ENCODE results near the gene ALX3. TPM values are rescaled to one million over a fixed set of nuclear protein-coding genes. Genes with fewer than 3 reads are reported as not detected.

Gene ALX3
- total RNA-seq, 4 donors from 2014 or later, result not detected

DNA sequence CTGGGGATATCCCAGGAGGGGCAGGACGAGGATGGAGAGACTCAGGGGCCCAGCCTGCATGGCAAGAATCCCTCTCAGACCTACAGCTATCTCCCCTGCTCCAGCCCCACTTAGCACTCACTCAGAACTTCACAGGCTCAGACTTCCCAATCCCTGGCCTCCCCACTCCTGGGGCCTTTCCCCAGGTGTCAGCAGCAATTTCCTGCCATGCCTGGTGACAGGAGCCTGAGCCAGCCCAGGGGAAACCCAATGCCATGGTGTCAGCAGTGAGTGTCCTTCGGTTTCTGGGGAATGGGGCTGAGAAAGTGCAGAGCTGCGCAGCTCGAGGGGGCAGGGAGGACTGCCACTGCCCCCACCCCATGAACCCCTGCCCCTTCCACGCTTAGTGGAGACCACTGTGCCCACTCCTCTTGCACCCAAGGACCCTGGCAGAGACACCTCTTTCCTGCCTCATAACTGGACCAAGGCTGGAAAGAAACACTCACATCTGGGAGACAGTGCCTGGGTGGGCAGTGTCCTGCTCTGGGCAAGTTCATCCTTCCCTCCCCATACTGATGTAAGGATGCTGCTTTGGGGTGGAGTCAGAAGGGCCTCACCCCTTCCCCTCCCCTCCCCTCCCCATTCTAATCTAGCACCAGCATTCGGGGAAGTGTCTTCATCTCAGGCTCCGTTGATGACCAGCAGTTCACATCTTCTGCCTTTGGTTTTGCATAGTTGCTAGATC lies 24.6 kb upstream of the ALX3 start:
- Histone ChIP-seq H3K4me3 (no peak overlapping the region), H3K36me3 (no peaks in the 10 kb centered on the region), H3K9me3 (no peaks in the 10 kb centered on the region), H3K4me1 (no peaks in the 10 kb centered on the region), H3K27me3 (peaks cover 0 to 6% of the 10 kb centered on the region in 2 donors), H3K27ac (no peak overlapping the region)
- WGBS, 2 donors, result 57 to 65% methylated on average over 7 of the region's 7 CpGs
- TF ChIP-seq POLR2A (IDR thresholded peaks at IDR 0.05), result no peak
- TF ChIP-seq EP300 (IDR thresholded peaks at IDR 0.05), result no peak
- TF ChIP-seq, protein P1, sequence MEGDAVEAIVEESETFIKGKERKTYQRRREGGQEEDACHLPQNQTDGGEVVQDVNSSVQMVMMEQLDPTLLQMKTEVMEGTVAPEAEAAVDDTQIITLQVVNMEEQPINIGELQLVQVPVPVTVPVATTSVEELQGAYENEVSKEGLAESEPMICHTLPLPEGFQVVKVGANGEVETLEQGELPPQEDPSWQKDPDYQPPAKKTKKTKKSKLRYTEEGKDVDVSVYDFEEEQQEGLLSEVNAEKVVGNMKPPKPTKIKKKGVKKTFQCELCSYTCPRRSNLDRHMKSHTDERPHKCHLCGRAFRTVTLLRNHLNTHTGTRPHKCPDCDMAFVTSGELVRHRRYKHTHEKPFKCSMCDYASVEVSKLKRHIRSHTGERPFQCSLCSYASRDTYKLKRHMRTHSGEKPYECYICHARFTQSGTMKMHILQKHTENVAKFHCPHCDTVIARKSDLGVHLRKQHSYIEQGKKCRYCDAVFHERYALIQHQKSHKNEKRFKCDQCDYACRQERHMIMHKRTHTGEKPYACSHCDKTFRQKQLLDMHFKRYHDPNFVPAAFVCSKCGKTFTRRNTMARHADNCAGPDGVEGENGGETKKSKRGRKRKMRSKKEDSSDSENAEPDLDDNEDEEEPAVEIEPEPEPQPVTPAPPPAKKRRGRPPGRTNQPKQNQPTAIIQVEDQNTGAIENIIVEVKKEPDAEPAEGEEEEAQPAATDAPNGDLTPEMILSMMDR (IDR thresholded peaks at IDR 0.05), result no peak
- DNase-seq (ENCODE audit: low spot score in 2 of 2), result no peak

- TF ChIP-seq EP300 (IDR thresholded peaks at IDR 0.05) (no peak), POLR2A (IDR thresholded peaks at IDR 0.05) (no peak)
- TF ChIP-seq, protein P1 (IDR thresholded peaks at IDR 0.05), result no peak
- Histone ChIP-seq H3K27ac (no peak overlapping the region), H3K4me1 (no peaks in the 10 kb centered on the region), H3K4me3 (no peak overlapping the region), H3K9me3 (no peaks in the 10 kb centered on the region), H3K27me3 (peaks cover 0 to 6% of the 10 kb centered on the region in 2 donors), H3K36me3 (no peaks in the 10 kb centered on the region)
- DNase-seq (ENCODE audit: low spot score in 2 of 2), result no peak
- WGBS, 2 donors, result 82 to 95% methylated on average over 2 of the region's 2 CpGs
Observed at GRCh38 chr1:110092991-110093390, 22.5 kb upstream of the ALX3 start.

- no peaks in the 10 kb centered on the region for H3K36me3 ChIP-seq
- no peaks in the 10 kb centered on the region for H3K4me1 ChIP-seq
- H3K4me3 ChIP-seq, result no peak overlapping the region
- H3K27ac ChIP-seq, result no peak overlapping the region
- peaks cover 0 to 6% of the 10 kb centered on the region in 2 donors for H3K27me3 ChIP-seq
- TF ChIP-seq, protein P1 (IDR thresholded peaks at IDR 0.05), result no peak
- H3K9me3 ChIP-seq, result no peaks in the 10 kb centered on the region
- DNase-seq (ENCODE audit: low spot score in 2 of 2), result no peak
- 65 to 71% methylated on average over 3 of the region's 3 CpGs for WGBS, 2 donors
Observed at GRCh38 chr1:110091791-110092190, 21.3 kb upstream of the ALX3 start.

DNA sequence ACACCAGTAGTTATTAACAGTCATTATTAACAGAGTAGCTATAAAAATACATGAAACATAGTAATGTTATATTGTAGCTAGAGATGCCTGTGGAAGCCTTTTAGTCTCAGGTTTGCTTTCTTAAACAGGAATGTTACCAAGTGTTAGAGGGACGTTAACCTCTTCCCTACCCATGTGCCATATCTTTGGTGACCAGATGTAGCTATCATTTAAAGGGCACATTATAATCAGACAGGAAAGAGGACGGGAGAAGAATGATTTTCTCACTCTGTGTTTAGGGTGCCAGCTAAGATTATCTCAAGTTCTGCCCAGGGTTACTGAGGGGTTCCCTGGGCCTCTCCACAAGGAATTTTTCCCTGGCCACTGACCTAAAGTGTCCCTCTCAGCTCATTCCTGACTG lies 20.9 kb upstream of the ALX3 start:
- DNase-seq (ENCODE audit: low spot score in 2 of 2), result no peak
- 60 to 79% methylated on average over 2 of the region's 2 CpGs for WGBS, 2 donors
- Histone ChIP-seq H3K4me3 (no peak overlapping the region), H3K4me1 (no peaks in the 10 kb centered on the region), H3K27ac (no peak overlapping the region), H3K27me3 (peaks cover 0 to 6% of the 10 kb centered on the region in 2 donors), H3K36me3 (no peaks in the 10 kb centered on the region), H3K9me3 (no peaks in the 10 kb centered on the region)
- TF ChIP-seq, protein P1 (IDR thresholded peaks at IDR 0.05), result no peak

- WGBS, 2 donors, result 46 to 54% methylated on average over 7 of the region's 7 CpGs
- Histone ChIP-seq H3K4me3 (no peak overlapping the region), H3K4me1 (no peaks in the 10 kb centered on the region), H3K27ac (no peak overlapping the region), H3K27me3 (peaks cover 0 to 1% of the 10 kb centered on the region in 2 donors), H3K36me3 (no peaks in the 10 kb centered on the region), H3K9me3 (no peaks in the 10 kb centered on the region)
- TF ChIP-seq, protein P1 (IDR thresholded peaks at IDR 0.05), result no peak
- TF ChIP-seq POLR2A (IDR thresholded peaks at IDR 0.05) (no peak), EP300 (IDR thresholded peaks at IDR 0.05) (no peak)
- no peak for DNase-seq (ENCODE audit: low spot score in 2 of 2)
Observed at GRCh38 chr1:110089561-110090275, 19.2 kb upstream of the ALX3 start.

All from tibial nerve (tissue), 4 donors.